NK-92 (cell line): ENCODE data around the gene PHOX2B.
"Not testable (repeated sequence)": the region's sequence is repeated elsewhere in the genome, so short reads cannot be mapped to it uniquely, and the experiment has no call there.

ENCODE experiments used
- DNase-seq: peaks from one replicate; lab custom pipeline; 2025; ENCODE audit not compliant: unreplicated experiment; lab: John Stamatoyannopoulos, UW

The PHOX2B gene

GRCh38 chr4:41714364-41715000, 34.0 kb downstream of the PHOX2B start:
- no peak for DNase-seq

GRCh38 chr4:41713768-41714167, 34.8 kb downstream of the PHOX2B start:
- DNase-seq = no peak

GRCh38 chr4:41712425-41712824, 36.1 kb downstream of the PHOX2B start:
- no peak for DNase-seq

GRCh38 chr4:41711654-41712053, 36.9 kb downstream of the PHOX2B start:
- DNase-seq = not testable (repeated sequence)

GRCh38 chr4:41709844-41710481, 38.6 kb downstream of the PHOX2B start:
- no peak for DNase-seq

- DNase-seq = no peak
These were observed 44.7 kb downstream of the PHOX2B start for GRCh38 chr4:41703785-41704184.

- no peak for DNase-seq
These were observed 45.8 kb downstream of the PHOX2B start for GRCh38 chr4:41702770-41703169.

GRCh38 chr4:41701983-41702382, 46.5 kb downstream of the PHOX2B start:
- no peak for DNase-seq

GRCh38 chr4:41696763-41697162, 51.8 kb downstream of the PHOX2B start:
- no peak for DNase-seq

GRCh38 chr4:41696131-41696530, 52.4 kb downstream of the PHOX2B start:
- no peak for DNase-seq
